ENCODE measurements around the gene TERT.

The TERT gene

DNA sequence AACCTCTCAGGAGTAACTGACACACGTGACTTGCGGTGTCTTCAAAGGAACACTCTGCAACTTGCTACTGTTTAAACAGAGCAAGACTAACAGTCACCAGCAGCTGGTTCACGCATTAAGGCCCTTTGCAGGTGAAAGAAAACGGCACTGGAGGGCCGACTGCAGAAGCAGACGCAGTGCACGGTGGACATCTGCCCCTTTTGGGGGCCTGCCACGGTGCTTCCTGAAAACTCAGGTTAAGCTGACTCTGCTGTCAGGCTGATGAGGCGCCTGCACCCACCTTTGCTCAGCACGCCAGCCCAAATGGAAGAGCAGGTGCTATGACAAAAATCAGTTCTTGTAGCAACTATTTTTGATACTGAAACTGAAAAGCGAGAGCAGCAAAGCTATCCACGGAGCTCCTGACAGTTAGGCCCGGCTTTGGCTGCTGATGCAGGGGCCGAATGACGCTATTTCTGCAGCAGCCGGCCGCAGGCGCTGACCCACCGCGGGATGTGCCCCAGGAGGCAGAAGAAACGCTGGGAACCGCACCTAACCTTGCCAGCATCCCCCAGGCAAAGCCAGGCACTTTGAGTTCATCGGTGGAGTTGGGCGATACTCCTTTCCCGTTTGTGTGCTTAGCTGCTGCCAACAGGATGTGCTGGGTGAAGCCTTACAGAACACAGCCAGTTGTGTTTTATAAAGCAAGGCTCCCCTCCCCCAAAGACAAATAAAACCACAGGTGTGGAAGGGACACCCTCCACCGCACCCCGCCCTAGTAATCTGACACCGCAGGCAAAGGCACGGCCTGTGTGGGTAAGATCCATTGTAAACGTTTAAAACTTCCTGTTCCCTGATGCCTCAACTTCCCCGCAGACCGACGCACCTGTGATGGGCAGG is 21.1 kb upstream of the TERT start:
- no peak overlapping the region for H3K4me3 ChIP-seq (replicated peaks; ENCODE audit: low read depth, low read length)
- TF ChIP-seq, protein P1, sequence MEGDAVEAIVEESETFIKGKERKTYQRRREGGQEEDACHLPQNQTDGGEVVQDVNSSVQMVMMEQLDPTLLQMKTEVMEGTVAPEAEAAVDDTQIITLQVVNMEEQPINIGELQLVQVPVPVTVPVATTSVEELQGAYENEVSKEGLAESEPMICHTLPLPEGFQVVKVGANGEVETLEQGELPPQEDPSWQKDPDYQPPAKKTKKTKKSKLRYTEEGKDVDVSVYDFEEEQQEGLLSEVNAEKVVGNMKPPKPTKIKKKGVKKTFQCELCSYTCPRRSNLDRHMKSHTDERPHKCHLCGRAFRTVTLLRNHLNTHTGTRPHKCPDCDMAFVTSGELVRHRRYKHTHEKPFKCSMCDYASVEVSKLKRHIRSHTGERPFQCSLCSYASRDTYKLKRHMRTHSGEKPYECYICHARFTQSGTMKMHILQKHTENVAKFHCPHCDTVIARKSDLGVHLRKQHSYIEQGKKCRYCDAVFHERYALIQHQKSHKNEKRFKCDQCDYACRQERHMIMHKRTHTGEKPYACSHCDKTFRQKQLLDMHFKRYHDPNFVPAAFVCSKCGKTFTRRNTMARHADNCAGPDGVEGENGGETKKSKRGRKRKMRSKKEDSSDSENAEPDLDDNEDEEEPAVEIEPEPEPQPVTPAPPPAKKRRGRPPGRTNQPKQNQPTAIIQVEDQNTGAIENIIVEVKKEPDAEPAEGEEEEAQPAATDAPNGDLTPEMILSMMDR (IDR thresholded peaks at IDR 0.05; ENCODE audit: low read depth, low read length, missing control alignments), result no peak
- no peak for DNase-seq (ENCODE audit: extremely low read depth, low read depth)

- no peak for DNase-seq (ENCODE audit: extremely low read depth, low read depth)
- TF ChIP-seq, protein P1 (IDR thresholded peaks at IDR 0.05; ENCODE audit: low read depth, low read length, missing control alignments), result no peak
- no peak overlapping the region for H3K4me3 ChIP-seq (replicated peaks; ENCODE audit: low read depth, low read length)
Measured at GRCh38 chr5:1315018-1315708, 20.3 kb upstream of the TERT start.

DNA sequence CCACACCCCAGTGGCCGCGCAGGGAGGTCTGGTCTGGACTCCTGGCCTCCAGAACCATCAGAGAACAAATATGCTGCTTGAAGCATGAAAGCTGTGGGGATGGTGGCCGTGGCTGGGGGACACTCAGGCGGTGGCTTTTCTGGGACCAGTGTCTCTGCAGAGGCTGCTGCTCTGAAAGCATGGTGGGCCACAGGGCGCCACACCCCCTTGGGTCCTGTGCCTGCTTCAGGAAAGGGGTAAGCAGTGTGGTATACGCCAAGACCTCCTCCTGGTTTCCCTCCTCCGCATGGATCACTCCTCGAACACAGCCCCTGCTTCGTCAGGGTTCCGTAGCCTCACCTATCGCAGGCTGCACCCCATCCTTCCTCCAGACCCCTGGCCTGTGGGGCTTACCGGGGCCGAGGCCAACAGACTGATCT is 19.7 kb upstream of the TERT start:
- TF ChIP-seq, protein P1 (IDR thresholded peaks at IDR 0.05; ENCODE audit: low read depth, low read length, missing control alignments), result no peak
- H3K4me3 ChIP-seq (replicated peaks; ENCODE audit: low read depth, low read length), result no peak overlapping the region

GRCh38 chr5:1312993-1313833 is 18.3 kb upstream of the TERT start:
- no peak overlapping the region for H3K4me3 ChIP-seq (replicated peaks; ENCODE audit: low read depth, low read length)
- no peak for DNase-seq (ENCODE audit: extremely low read depth, low read depth)
- TF ChIP-seq, protein P1 (IDR thresholded peaks at IDR 0.05; ENCODE audit: low read depth, low read length, missing control alignments), result no peak

More for the DNA sequence above, 19.7 kb upstream of the TERT start:
- DNase-seq (ENCODE audit: extremely low read depth, low read depth), result no peak

GRCh38 chr5:1312206-1312605 is 17.3 kb upstream of the TERT start:
- TF ChIP-seq, protein P1 (IDR thresholded peaks at IDR 0.05; ENCODE audit: low read depth, low read length, missing control alignments), result no peak
- no peak overlapping the region for H3K4me3 ChIP-seq (replicated peaks; ENCODE audit: low read depth, low read length)
- no peak for DNase-seq (ENCODE audit: extremely low read depth, low read depth)

DNA sequence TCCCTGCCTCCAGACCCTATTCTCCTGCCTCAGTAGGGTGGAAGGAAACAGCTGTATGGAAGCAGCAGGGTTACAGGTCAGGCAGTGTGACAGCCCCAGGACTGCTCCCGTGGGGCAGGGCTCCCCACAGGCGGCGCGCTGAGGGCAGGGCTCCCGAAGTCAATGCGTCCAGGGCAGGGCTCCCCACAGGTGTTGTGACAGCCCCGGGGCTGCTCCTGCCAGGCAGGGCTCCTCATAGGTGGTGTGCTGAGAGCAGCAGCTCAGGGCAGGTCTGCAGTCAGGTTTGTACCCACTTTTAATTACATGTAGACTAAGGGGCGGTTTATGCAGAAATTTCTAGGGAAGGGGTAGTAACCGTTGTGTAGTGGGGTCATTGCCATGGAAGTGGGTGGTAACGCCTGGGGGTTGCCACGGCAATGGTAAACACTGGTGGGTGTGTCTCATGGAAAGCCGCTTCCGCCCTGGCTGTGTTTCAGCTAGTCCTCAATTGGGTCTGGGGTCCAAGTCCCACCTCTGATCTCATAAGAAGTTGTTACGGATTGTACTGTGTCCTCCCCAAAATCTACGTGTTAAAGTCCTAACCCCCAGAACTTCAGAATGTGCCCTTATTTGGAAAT is 16.7 kb upstream of the TERT start:
- TF ChIP-seq, protein P1 (IDR thresholded peaks at IDR 0.05; ENCODE audit: low read depth, low read length, missing control alignments), result no peak
- DNase-seq (ENCODE audit: extremely low read depth, low read depth), result no peak
- H3K4me3 ChIP-seq (replicated peaks; ENCODE audit: low read depth, low read length), result no peak overlapping the region
